Heart left ventricle (tissue), 16 donors: ENCODE measurements around the gene PROCA1. TPM values are rescaled to one million over a fixed set of nuclear protein-coding genes. Genes with fewer than 3 reads are reported as not detected.

ENCODE experiments used
- ATAC-seq, 4 donors: fragments of 200-7000 bp; cut with Tn5 transposase; one replicate each; pipeline ENCODE4 v1.9.1; 2020 to 2022; ENCODE audit warnings: moderate library complexity in 4 of 4, mild to moderate bottlenecking in 3 of 4, moderate number of reproducible peaks in 1 of 4
- DNase-seq, 5 donors: peaks; one replicate each; pipeline ENCODE4 v3.0.0-alpha.2; 2020
- H3K27ac ChIP-seq, 12 donors: fragments of 200-600 bp; sonication (generic) in 4 of 12; one replicate each; pipeline versions ENCODE4 v1.5.0 to v1.8.0; 2016 to 2022; ENCODE audit warnings: mild to moderate bottlenecking in 2 of 12
- H3K27me3 ChIP-seq, 9 donors: fragments of 200-600 bp; sonication (generic) in 2 of 9; one replicate each; pipeline versions ENCODE4 v1.5.1 to v1.8.0; 2016 to 2022; ENCODE audit warnings: mild to moderate bottlenecking in 3 of 9
- H3K36me3 ChIP-seq, 9 donors: fragments of 200-600 bp; sonication (generic) in 2 of 9; one replicate each; pipeline versions ENCODE4 v1.5.0 to v1.8.0; 2018 to 2022; ENCODE audit warnings: mild to moderate bottlenecking in 2 of 9
- H3K4me1 ChIP-seq, 12 donors: fragments of 200-600 bp; sonication (generic) in 4 of 12; one replicate each; pipeline versions ENCODE4 v1.5.0 to v1.8.0; 2016 to 2022; ENCODE audit warnings: mild to moderate bottlenecking in 3 of 12
- H3K4me3 ChIP-seq, 12 donors: fragments of 200-600 bp; sonication (generic) in 4 of 12; one replicate each; pipeline versions ENCODE4 v1.5.0 to v1.8.0; 2017 to 2022; ENCODE audit warnings: mild to moderate bottlenecking in 9 of 12, moderate library complexity in 4 of 12
- H3K9me3 ChIP-seq, 12 donors: fragments of 200-600 bp; sonication (generic) in 4 of 12; one replicate each; pipeline versions ENCODE4 v1.5.0 to v1.8.0; 2016 to 2022; ENCODE audit warnings: mild to moderate bottlenecking in 1 of 12
- CTCF ChIP-seq, 12 donors: fragments of 200-600 bp; sonication (generic) in 4 of 12; IDR thresholded peaks; one replicate each; pipeline versions ENCODE4 v1.5.0 to v1.8.0; 2018 to 2022; ENCODE audit warnings: antibody characterized with exemption in 12 of 12, mild to moderate bottlenecking in 5 of 12
- POLR2A ChIP-seq, 2 donors: fragments of 450-650 bp; IDR thresholded peaks; one replicate each; pipeline ENCODE4 v1.6.1; 2017; ENCODE audit warnings: antibody characterized with exemption in 2 of 2, mild to moderate bottlenecking in 2 of 2, moderate library complexity in 2 of 2
- WGBS, 4 donors: extraction: QIAGEN DNeasy Blood & Tissue Kit in 2 of 4; methylation state at CpG; one replicate each; pipeline versions ENCODE4 v1.1.5 to v1.1.7; 2013 to 2018; 5-methylcytosine and 5-hydroxymethylcytosine counted together
- intact Hi-C, 10 donors: fragments of 100-400 bp; cut with DNase I; formaldehyde crosslinking; loops; one replicate each; pipeline versions ENCODE4 v1.11.1 to v1.14.2; 2022
- polyA plus RNA-seq, 2 donors: library from polyadenylated mRNA; stranded (reverse); fragments of 200-250 nt; gene quantifications; one replicate each; pipeline ENCODE4 v1.2.3, GENCODE V29; 2013
- total RNA-seq, 9 donors: library from RNA; depleted of rRNA in 2 of 9; stranded (reverse); fragments of >200 nt in 2 of 9; fragmentation: NEBNext Ultra II Directional in 3 of 9; extraction: Animal tissue kit (Norgen Biotek cat#: 25700) in 3 of 9; gene quantifications; one replicate each; pipeline versions ENCODE4 v1.1.0 to v1.2.4, GENCODE V29; 2016 to 2023
- donor health status: ischemic (EF 13 %, LVEDD 7.1; RV severe dilation, severe dysfunction).
- donor health status: healthy with polysubstance abuse.
- donor health status: DM: no; HTN: yes; CAD: no.
- donor health status: DM: no; HTN: no; CAD: no.
- donor health status: ischemic (EF 25% LVEDD 6.9; RV normal size, moderate dysfunction).
- donor health status: ischemic (EF 25% LVEDD 5.7; RV mildly dilated, moderate dysfunction).
- donor health status: healthy.
- donor health status: DM: yes; HTN: yes; CAD: no.
- donor health status: ischemic (EF 35%, LVEDD 5.7; RV mildly dilated, moderate dysfunction).
- donor health status: nonischemic (EF 11% LVEDD 7.7; RV severe dilation, severe dysfunction).
- donor health status: DM: yes; HTN: yes; CAD: no.
- donor health status: PGD.
- donor health status: ischemic (EF 29% LVEDD 5.4; RV normal size, mild dysfunction).
- donor health status: nonischemic (EF 23%, LVEDD 6.1; RV moderate dilation, normal function).

The PROCA1 gene
- total and polyA plus RNA-seq, 11 donors = 0.64 to 2.6 (median 1.0) TPM

GRCh38 chr17:28704219-28704858 is 7.3 kb downstream of the PROCA1 start:
- TF ChIP-seq POLR2A (IDR thresholded peaks at IDR 0.05) (no peak), CTCF (IDR thresholded peaks at IDR 0.05) (no peak)
- ATAC-seq (peak in 1 of 4 donors; percentile 10), DNase-seq (no peak)
- H3K9me3 ChIP-seq = no peaks in the 10 kb centered on the region
- no peaks in the 10 kb centered on the region for H3K27me3 ChIP-seq
- H3K36me3 ChIP-seq = peaks cover 0 to 56% (median 51%) of the 10 kb centered on the region in 9 donors
- no peak overlapping the region for H3K4me3 ChIP-seq
- WGBS, 4 donors = 59 to 94% (median 91%) methylated on average over 4 to 14 of the region's 14 CpGs
- H3K4me1 ChIP-seq = no peaks in the 10 kb centered on the region
- H3K27ac ChIP-seq = no peak overlapping the region
- intact Hi-C loops = no loop called here

- peaks cover 0 to 62% (median 57%) of the 10 kb centered on the region in 9 donors for H3K36me3 ChIP-seq
- WGBS, 4 donors = 75 to 82% (median 79%) methylated on average over 16 of the region's 16 CpGs
- H3K27ac ChIP-seq = no peak overlapping the region
- H3K4me1 ChIP-seq = no peaks in the 10 kb centered on the region
- no peaks in the 10 kb centered on the region for H3K9me3 ChIP-seq
- no peak overlapping the region for H3K4me3 ChIP-seq
- no peak for TF ChIP-seq POLR2A (IDR thresholded peaks at IDR 0.05)
- TF ChIP-seq CTCF (IDR thresholded peaks at IDR 0.05) = no peak
- intact Hi-C loops = no loop called here
- no peaks in the 10 kb centered on the region for H3K27me3 ChIP-seq
- ATAC-seq (no peak), DNase-seq (no peak)
Observed at GRCh38 chr17:28703552-28704218, 8.0 kb downstream of the PROCA1 start.

DNA sequence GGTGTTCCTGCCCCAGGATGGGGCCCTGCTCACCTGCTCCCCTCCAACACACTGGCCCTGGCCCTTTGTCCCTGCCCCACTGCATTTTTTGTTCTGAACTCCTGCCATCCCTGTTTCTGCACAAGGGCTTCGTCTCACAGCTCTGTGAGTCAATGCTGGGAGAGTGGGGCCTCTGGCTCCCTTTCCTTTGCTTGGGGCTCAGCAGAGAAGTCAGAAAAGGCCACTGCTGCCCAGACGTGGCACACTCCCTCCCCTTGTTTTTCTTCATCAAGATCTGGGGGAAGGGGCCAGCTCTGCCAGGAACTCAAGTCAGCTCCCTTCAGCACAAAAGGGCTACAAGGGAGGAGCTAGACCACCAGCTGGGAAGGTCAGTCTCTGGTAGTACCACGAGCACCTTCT is 8.9 kb downstream of the PROCA1 start:
- no peaks in the 10 kb centered on the region for H3K9me3 ChIP-seq
- no peak for DNase-seq
- no peak for ATAC-seq
- no peaks in the 10 kb centered on the region for H3K27me3 ChIP-seq
- no peaks in the 10 kb centered on the region for H3K4me1 ChIP-seq
- intact Hi-C loops = no loop called here
- TF ChIP-seq POLR2A (IDR thresholded peaks at IDR 0.05) (no peak), CTCF (IDR thresholded peaks at IDR 0.05) (no peak)
- no peak overlapping the region for H3K4me3 ChIP-seq
- peaks cover 1 to 72% (median 67%) of the 10 kb centered on the region in 9 donors for H3K36me3 ChIP-seq
- H3K27ac ChIP-seq = no peak overlapping the region
- WGBS, 4 donors = 64 to 81% (median 80%) methylated on average over 2 to 3 of the region's 3 CpGs

DNA sequence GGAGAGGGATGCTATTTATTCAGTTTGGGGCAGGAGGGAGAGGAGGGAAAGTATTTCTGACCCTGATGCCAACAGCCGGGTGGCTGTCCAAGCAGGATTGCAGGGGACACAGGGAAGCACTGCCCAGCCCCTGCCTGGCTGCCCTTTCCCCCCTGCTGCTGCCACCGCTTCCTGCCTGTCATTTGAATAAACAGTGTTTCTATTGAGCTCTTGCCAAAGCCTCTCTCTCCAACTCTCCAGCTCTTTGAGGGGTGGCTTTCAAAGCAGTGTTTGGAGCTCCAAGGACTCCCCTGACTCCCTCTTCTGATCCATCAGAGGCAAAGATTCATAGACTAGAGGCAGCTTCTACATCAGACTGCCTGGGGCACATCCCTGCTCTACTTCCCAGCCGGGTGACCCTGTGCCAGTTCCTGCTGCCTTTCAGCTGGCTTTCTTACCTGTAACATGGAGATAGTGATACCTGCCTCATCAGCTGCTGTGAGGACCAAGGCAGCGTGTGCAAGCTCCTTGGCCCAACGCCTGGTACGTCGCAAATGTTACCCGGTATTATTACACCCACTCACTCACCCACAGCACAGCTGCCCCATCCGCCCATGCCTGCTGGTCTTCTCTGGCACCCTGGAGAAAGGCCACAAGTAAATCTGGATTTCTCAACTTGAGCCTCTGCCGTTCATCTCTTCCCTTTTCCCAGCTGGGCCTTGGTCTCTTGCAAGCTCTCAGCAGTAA is 9.5 kb downstream of the PROCA1 start:
- no peak for ATAC-seq
- DNase-seq = no peak
- H3K4me3 ChIP-seq = no peak overlapping the region
- no peaks in the 10 kb centered on the region for H3K9me3 ChIP-seq
- TF ChIP-seq CTCF (IDR thresholded peaks at IDR 0.05) = no peak
- TF ChIP-seq POLR2A (IDR thresholded peaks at IDR 0.05) = no peak
- WGBS, 4 donors = 77 to 83% (median 79%) methylated on average over 6 to 10 of the region's 10 CpGs
- H3K36me3 ChIP-seq = peaks cover 2 to 77% (median 72%) of the 10 kb centered on the region in 9 donors
- H3K27me3 ChIP-seq = no peaks in the 10 kb centered on the region
- intact Hi-C loops = no loop called here
- H3K27ac ChIP-seq = no peak overlapping the region
- H3K4me1 ChIP-seq = no peaks in the 10 kb centered on the region
